ENCODE measurements around the gene SARNP.
"Not testable (repeated sequence)": the region's sequence is repeated elsewhere in the genome, so short reads cannot be mapped to it uniquely, and the experiment has no call there.

SARNP gene

DNA sequence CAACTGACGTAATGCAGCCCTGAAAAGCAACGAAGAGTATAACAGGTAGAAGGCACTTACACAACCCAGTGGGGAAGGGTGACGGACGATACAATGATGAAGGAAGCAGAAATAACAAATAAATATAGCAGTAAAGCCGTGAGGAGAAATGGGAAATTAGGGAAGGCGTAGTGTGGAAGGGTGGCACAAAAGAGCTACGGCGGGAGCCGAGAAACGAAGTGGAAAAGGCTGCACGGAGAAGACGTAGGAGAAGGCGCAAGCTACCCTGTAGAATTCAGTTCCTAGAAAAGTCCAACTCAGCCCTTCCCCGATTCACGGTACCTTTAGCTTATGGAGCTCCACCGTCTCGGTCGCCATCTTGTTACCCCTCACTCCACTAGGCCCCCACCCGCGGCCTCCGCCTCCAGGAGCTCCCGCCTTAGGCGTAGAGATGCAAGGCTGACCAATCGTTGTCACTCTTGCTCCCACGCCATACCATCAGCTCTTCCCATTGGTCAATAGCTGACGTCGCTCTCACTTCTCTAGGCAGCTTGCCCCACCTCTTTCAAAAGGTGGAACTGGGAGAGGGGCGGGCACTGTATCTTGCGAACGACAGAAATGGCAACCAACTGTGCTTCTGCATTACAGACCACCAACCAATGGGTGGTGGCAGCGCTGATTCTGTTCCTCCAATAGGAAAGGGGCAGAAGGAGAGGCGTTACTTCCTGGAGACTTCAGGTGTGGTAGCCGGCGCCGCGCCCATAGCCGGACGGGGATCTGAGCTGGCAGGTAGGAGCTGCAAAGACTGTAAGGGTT lies at the start of gene SARNP, which contains the start of gene ORMDL2:
Gene SARNP, minus strand, starts transcription at position 380 of the 795 bp plus-strand sequence. Its CDS starts 23 bp downstream, at position 357.
Gene ORMDL2, plus strand, starts transcription at position 697 of the 795 bp plus-strand sequence. CDS start 959 bp downstream, outside the sequence.
- H3K4me3 ChIP-seq (ENCODE audit: low read depth, low read length) = peak within 1 kb of the TSS; percentile 83
- TF ChIP-seq, protein P1, sequence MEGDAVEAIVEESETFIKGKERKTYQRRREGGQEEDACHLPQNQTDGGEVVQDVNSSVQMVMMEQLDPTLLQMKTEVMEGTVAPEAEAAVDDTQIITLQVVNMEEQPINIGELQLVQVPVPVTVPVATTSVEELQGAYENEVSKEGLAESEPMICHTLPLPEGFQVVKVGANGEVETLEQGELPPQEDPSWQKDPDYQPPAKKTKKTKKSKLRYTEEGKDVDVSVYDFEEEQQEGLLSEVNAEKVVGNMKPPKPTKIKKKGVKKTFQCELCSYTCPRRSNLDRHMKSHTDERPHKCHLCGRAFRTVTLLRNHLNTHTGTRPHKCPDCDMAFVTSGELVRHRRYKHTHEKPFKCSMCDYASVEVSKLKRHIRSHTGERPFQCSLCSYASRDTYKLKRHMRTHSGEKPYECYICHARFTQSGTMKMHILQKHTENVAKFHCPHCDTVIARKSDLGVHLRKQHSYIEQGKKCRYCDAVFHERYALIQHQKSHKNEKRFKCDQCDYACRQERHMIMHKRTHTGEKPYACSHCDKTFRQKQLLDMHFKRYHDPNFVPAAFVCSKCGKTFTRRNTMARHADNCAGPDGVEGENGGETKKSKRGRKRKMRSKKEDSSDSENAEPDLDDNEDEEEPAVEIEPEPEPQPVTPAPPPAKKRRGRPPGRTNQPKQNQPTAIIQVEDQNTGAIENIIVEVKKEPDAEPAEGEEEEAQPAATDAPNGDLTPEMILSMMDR (IDR thresholded peaks at IDR 0.05; ENCODE audit: low read depth, low read length) = no peak

GRCh38 chr12:55866454-55867004 lies 49.0 kb upstream of the SARNP start:
- not testable (repeated sequence) for H3K4me3 ChIP-seq (ENCODE audit: low read depth, low read length)

DNA sequence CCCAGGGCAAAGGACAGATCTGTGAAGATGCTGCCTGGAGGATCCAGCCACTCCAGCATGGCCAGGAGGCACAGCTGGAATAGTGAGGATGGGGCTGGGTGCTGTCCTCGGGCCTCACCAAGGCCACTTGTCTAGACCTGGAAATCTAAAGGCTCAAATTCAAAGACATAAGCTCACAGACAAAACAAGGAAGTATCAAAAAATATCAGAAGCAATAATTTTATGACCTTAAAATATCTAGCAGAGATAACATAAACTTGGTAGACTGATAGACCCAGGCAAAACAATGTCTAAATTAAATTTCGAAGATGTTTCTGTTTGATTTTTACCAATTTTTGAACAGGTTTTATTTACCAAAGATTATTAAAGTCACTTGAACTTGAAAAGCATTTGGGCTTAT lies 47.8 kb upstream of the SARNP start:
- no peak overlapping the region for H3K4me3 ChIP-seq (ENCODE audit: low read depth, low read length)
- TF ChIP-seq, protein P1 (IDR thresholded peaks at IDR 0.05; ENCODE audit: low read depth, low read length) = no peak

- H3K4me3 ChIP-seq (ENCODE audit: low read depth, low read length) = not testable (repeated sequence)
Observed at GRCh38 chr12:55862931-55863330, 45.4 kb upstream of the SARNP start.

DNA sequence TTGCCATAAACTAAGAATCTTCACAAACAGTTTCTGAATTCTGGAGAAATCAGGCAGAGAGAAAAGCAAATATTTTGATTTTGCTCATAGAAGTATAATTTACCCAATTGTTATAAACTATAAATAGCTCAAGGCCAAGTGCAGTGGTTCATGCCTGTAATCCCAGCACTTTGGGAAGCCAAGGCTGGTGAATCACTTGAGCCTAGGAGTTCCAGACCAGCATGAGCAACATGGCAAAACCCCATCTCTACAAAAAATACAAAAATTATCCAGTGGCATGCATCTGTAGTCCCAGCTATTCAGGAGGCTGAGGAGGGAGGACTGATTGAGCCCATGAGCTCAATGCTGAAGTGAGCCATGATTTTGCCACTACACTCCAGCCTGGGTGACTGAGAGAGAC lies 44.8 kb upstream of the SARNP start:
- TF ChIP-seq, protein P1 (IDR thresholded peaks at IDR 0.05; ENCODE audit: low read depth, low read length) = no peak
- H3K4me3 ChIP-seq (ENCODE audit: low read depth, low read length) = no peak overlapping the region

DNA sequence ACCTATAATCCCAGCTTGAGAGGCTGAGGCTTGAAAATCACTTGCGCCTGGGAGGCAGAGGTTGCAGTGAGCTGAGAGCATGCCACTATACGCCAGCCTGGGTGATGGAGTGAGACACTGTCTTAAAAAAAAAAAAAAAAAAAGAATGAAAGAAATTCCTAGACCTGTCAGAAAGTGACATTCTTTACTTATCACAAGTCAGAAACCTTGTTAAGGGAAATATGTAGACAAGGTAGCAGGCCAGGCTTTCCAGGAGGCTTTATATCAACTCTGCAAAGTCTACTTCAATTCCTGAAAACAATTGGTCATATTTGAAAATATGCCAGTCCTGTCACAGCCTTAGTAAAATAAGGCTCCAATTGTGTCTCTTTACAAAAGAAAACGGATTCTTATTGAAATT lies 44.3 kb upstream of the SARNP start:
- H3K4me3 ChIP-seq (ENCODE audit: low read depth, low read length) = no peak overlapping the region
- TF ChIP-seq, protein P1 (IDR thresholded peaks at IDR 0.05; ENCODE audit: low read depth, low read length) = no peak

GRCh38 chr12:55861396-55861795 lies 43.9 kb upstream of the SARNP start:
- no peak overlapping the region for H3K4me3 ChIP-seq (ENCODE audit: low read depth, low read length)
- TF ChIP-seq, protein P1 (IDR thresholded peaks at IDR 0.05; ENCODE audit: low read depth, low read length) = no peak

DNA sequence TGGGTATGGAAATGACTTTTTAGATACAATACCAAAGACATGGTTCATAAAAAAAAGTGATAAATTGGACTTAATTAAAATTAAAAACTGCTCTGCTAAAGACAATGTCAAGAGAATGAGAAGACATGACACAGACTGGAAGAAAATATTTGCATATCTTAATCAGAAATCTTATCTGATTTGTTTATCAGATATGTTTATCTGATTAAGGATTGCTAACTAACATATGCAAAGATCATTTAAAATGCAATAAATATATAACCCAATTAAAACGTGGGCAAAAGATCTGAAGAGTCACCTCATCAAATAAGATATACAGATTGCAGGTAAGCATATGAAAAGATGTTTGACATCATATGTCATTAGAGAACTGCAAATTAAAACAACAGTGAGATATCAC lies 35.2 kb upstream of the SARNP start:
- TF ChIP-seq, protein P1 (IDR thresholded peaks at IDR 0.05; ENCODE audit: low read depth, low read length) = no peak
- no peak overlapping the region for H3K4me3 ChIP-seq (ENCODE audit: low read depth, low read length)

Measured in WI38 (cell line).